HG02588 (cell line): ENCODE data around the gene CCL22.
"Not testable (repeated sequence)": the region's sequence is repeated elsewhere in the genome, so short reads cannot be mapped to it uniquely, and the experiment has no call there.

Experiments
- ATAC-seq: cut with Tn5 transposase; IDR thresholded peaks from one replicate; pipeline ENCODE4 v1.9.1; 2021; ENCODE audit warnings: mild to moderate bottlenecking, moderate library complexity; ENCODE audit not compliant: unreplicated experiment

The CCL22 gene, protein sequence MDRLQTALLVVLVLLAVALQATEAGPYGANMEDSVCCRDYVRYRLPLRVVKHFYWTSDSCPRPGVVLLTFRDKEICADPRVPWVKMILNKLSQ

DNA sequence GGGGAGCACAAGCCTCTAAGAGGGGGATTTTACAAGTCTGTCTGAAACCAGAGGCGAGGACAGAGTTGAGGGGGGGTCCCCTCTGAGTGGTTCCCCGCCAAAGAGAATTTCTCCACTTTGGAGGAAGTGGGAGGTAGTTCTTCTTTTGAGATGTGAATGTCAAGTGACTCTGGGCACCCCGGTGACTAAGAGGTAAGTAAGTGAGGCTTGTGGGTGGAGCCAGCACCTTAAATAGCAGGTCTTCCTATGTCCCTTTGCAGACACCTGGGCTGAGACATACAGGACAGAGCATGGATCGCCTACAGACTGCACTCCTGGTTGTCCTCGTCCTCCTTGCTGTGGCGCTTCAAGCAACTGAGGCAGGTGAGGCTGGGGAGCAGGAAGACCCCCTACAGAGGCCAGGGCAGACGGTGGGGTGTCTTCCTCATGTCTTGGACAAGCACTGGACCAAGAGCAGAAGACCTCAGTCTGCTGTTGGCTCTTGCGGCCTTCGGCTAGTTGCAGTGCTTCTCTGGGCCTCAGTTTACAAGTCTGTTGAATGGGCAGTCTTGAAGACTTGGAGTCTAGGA, at the start of gene CCL22:
Gene CCL22, plus strand, starts transcription at position 257 of the 569 bp plus-strand sequence. Its CDS starts 34 bp downstream, at position 291.
- ATAC-seq: peak; percentile 40

DNA sequence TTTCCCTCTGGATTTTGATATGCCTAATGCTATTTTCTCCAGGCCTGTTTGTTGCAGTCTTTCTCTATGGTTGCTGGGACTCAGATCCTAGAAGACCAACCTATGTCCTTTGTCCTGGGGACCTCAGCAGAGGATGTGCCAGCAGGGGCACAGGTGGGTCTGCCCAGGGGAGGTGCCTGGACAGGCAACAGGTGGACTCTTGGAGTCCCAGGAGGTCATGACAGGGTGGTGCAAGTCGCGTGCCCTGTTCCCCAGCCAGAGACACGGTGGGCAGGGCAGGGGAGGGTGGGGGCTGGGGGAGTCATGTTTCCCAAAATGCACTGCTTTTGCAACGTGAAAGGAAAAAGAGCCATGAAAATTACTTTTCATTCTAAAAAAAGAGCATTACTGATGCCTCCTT, 47.8 kb upstream of the CCL22 start:
- ATAC-seq: no peak

DNA sequence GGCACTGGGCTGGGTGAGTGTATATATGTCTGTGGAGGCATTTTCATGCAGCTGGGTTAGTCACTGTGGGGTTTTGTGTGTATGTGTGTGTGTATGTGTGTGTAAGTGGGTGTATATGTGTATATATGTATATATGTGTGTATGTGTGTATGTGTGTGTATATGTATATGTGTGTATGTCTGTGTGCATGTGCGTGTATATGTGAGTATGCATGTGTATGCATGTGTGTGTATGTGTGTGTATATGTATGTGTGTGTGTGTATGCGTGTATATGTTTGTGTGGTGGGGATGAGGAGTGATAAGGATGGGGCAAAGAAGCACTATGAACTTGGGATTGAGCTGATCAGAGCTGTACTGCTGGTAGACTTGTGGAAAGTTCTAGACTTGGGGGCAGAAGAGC, 45.1 kb upstream of the CCL22 start:
- no peak for ATAC-seq

DNA sequence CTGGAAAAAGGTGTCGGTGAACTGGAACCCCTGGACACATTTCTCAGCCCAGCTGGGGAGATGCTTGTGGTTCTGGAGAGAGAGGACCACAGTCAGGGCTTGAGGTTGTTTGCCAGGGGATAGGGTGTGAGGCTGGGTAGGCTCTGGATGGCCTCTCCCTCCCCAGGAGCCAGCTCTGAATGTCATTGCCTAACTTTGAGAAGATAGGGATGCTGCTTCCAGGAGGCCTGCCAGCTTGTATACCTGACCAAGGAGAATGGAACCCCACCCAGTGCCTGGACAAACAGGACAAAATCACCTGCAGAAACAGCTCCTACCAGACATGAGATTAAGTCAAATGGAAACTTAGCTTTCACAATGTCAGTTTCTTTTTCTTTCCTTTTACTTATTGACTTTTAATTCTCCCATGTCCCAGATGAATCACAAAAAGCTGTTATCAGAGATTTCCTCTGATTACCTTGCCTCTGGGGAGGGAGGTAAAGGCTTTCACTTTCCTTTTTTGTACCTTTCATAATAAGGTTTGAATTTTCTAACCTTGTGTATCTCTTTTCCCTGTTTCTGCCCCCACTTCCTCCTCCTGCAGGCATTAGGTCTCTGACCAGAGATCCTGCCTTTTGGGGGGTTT, 44.3 kb upstream of the CCL22 start:
- ATAC-seq: no peak

DNA sequence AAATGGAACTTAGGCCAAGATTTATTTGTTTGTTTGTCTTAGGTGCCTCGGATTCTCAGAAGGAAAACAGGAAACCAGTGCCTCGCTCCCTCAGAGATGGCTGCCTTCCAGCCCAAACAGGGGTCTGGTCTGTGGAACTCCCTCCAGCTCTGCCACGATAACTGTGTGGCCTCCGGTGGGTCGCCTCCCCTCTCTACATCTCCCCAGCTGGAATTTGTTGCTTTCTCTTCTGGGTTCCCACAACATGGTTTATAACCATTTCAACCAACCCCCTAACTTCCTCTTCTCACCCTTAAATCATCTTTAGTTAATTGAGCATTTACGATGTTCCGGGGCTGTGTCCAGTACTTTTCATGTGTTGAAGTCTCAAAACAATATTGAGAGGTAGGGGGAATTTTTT, 43.2 kb upstream of the CCL22 start:
- ATAC-seq: no peak

DNA sequence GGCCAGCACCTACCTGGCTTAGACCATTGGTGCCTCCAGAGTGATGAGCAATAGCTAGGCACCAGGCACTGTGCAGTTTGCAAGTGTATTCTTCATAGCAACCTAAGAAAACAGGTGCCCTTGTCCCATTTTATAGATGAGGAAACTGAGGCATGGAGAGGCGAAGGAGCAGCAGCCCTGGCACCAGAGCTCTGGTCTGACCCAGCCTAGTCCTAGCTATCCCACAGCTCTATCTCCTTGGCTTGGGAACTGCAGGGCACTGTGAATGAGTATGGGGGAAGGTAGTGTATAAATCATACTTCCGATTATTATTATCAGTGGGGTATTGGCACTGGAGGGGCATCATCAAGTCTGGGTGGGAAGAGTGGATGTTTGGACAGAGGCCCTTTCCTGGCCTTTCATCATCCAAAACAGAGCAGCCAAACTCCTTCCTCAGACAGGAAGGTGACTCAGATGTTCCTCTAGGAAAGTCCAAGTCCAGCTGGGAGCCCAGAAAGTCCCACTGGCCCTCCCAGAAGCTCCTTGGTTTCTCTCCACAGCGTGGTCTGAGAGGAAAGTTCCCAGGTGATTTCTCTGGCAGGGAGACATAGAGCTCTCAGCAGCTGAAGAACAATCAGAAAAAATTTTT, 42.1 kb upstream of the CCL22 start:
- ATAC-seq: no peak

DNA sequence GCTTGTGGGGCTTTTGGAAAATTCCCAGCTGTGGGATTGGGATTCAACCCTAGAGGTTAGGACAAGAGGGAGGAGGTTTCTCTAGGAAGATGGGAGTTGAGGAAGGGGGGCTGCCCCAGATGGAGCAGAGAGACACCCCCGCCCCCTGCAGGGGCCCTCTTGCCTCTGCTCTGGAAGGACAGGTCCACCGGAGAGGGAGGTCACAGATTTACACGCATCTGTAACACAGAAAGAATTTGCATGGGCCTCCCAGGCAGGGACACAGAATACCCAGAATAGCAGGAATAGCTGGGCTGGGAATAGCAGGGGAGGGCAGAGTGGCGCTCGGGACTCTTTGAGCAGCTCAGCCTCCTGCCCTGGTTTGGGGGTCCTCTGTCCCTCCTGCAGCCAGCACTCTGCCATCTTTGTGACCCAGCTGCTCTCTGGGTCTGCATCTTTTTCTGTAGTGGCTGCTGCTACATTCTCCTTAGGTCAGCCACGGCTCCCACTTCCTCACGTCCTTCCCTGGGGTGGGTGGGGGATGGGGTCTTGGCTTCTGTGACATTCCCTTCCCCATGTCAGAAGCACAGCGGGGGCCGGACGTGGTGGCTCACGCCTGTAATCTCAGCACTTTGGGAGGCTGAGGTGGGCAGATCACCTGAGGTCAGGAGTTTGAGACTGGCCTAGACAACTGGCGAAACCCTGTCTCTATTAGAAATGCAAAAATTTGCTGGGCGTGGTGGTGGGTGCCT, 40.2 kb upstream of the CCL22 start:
- ATAC-seq: no peak

DNA sequence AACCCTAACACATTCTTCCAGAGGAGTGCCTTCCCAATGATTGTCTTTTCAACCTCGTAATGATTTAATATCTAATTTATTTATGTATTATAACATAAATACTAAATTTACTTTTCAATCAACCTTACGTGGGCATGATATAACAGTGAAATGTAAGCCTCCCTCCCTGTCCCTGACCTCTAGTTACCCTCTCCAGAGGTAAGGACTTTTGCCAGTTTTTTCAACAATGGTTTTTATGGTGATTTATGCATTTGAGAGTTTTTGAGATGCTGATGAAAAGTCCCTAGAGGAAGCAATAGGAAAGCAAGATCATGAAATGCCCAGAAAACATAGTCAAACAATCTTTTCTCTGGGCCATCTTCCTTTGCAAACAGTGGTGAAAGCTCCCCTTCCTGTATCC, 38.9 kb upstream of the CCL22 start:
- no peak for ATAC-seq

DNA sequence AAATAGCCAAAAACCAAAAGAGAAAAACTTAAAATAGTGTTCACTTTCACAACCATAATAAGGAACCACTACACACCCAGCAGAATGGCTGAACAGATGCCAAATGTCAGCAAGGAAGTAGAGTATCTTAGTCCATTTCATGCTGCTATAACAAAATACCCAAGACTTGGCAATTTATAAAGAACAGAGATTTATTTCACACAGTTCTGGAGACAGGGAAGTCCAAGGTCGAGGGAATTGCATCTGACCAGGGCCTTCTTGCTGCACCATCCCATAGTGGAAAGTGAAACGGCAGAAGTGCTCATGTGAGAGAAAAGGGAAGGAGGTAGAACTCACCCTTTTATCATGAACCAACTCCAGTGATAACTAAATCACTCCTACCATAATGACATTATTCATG, 33.8 kb upstream of the CCL22 start:
- no peak for ATAC-seq

DNA sequence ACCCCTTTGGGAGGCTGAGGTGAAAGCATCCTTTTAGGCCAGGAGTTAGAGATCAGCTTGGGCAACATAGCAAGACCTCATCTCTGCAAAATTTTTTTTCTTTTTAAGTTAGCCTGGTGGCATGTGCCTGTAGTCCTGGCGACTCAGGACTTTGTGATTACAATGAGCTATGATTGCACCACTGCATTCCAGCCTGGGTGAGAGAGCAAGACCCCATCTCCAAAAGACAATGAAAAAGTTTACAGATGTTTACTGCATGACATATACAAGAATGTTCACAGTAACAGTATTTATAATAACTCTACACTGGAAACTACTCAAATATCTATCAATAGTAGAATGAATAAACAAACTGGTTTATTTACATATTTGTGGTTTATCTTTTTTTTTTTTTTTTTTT, 33.1 kb upstream of the CCL22 start:
- no peak for ATAC-seq

DNA sequence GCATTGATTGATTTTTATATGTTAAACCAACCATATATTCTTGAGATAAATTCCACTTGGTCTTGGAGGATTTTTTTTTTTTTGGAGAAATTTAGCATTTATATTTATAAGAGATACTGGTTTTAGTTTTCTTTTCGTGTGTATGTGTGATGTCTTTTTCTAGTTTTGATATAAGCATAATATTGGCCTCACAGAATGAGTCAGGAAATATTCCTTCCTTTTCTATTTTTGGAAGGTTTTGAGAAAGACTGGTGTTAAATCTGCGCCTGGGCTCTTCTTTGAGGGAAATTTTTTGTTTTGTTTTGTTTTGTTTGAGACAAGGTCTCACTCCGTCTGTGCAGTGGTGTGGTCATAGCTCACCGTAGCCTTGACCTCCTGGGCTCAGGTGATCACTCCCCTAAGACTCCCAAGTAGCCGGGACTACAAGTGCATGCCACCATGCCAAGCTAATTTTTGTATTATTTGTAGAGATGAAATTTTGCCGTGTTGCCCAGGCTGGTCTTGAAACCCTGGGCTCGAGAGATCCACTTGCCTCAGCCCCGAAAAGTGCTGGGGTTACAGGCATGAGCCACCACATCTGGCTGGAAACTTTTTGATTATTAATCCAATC, 28.8 kb upstream of the CCL22 start:
- ATAC-seq: no peak

DNA sequence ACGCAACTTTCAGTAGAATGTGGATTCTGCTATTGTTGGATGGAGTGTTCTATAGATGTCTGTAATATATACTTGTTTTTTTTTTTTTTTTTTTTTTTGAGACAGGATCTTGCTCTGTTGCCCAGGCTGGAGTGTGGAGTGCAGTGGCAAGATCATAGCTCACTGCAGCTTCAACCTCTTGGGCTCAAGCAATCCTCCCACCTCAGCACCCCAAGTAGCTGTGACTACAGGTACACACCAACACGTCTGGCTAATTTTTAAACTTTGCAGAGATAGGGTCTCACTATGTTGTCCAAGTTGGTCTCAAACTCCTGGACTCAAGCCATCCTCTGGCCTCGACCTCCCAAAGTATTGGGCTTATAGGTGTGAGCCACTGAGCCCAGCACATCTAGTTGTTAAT, 27.2 kb upstream of the CCL22 start:
- no peak for ATAC-seq

DNA sequence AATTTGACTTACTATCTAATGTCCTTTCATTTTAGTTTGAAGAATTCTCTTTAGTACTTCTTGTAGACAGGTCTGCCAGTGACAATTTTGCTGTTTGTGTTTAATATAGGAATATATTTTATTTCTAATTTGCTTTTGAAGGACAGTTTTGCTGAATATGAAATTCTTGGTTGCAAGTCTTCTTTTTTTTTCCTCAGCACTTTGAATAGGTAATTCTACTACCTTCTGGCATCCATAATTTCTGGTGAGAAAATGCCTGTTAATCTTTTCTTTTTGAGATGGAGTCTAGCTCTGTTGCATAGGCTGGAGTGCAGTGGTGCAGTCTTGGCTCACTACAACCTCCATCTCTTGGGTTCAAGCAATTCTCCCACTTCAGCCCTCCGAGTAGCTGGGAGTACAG, 25.2 kb upstream of the CCL22 start:
- no peak for ATAC-seq

DNA sequence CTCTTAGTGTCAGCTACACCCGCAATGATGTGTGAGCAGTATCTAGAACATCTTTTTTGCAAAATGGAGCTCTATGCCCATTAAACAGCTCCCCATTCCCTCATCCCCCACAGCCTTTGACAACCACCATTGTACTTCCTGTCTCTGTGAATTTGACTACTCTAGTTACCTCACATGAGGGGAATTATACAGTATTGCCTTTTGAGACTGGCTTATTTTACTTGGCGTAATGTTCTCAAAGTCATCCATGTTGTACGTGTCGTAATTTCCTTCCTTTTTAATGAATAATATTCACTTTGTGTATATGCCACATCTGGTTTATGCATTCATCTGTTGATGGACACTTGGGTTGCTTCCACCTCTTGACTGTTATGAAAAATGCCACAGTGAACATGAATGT, 23.2 kb upstream of the CCL22 start:
- no peak for ATAC-seq

DNA sequence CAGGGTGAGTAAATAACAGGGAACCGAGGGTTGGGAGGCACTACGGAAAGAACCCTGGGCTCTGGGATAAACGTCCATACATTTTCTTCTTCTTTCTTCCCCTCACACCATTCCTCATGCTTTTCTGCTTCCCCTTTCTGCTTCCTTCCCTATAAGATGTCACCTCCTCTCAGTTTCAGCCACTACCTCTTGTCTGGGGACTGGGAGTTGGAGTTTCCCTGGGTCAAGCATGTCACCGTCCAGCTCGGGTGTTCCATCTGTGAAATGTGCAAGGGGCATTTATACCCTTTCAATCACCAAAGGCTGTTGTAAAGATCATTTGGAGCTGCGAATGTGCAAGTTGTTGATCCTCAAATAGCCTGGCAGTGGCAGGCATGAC, 17.5 kb upstream of the CCL22 start:
- ATAC-seq: no peak

DNA sequence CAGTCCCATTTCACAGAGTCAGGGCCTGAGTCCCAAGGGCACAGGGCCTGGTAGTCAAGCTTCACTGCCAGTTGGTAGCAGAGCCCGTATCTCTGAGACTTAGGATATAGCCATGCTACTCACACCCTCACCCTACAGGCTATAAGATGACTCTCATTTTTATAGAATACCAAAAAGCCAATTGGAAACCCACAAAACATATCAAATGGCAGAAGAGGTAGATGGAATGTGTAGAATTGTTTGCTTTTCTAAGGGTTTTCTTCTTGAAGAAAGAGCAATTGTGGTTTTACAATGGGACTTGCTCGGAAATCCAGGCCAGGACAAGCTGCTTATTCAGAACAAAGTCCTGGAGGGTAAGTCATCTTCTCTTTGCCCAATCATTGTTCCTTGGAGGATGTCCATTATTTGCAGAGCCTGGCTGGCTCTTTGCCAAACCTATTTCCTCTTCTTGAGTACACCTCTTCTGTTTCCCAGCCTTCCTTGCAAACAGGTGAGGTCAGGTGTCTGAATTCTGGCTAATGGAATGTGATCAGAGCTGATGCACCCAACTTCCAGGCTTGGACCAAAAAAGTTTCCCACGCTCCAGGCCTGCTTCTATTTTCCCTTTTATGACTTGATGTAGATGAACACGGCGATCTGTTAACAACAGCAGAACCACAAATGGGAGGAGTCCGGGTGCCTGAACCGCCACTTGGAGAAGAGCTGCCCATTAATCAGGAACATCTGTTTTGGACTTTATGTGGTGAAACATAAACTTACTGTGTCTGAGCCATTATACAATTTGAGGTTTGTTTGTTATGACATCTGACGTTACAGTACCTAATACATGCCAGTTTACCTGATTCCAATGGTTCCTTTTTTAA, 16.9 kb upstream of the CCL22 start:
- no peak for ATAC-seq

DNA sequence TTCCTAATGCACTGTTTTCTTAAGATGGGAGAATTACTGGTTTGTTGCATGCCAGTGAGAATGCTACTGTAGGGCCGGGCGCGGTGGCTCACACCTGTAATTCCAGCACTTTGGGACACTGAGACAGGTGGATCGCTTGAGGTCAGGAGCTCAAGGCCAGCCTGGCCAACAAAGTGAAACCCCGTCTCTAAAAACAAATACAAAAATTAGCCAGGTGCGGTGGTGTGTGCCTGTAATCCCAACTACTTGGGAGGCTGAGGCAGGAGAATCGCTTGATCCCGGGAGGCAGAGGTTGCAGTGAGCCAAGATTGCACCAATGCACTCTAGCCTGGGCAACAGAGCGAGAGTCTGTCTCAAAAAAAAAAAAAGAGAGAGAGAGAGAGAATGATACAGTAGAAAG, 16.0 kb upstream of the CCL22 start:
- not testable (repeated sequence) for ATAC-seq

DNA sequence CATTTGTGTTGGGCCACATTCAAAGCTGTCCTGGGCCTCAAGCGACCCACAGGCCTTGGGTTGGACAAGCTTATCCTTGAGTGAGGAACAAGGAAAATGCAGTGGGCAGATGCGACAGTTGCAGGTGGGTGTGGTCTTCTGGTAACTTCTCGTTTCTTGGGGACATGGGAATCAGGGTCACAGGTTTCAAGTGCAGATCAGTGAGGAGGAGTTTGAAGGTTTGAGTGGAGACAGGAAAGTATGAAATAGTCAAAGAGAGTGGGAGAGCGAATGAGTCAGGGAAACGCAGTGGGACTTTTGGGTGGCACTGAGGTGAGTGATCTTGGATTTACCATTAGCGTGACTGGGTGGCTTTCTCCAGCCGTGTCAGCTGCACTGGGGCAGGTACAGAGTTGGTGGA, 15.4 kb upstream of the CCL22 start:
- no peak for ATAC-seq

DNA sequence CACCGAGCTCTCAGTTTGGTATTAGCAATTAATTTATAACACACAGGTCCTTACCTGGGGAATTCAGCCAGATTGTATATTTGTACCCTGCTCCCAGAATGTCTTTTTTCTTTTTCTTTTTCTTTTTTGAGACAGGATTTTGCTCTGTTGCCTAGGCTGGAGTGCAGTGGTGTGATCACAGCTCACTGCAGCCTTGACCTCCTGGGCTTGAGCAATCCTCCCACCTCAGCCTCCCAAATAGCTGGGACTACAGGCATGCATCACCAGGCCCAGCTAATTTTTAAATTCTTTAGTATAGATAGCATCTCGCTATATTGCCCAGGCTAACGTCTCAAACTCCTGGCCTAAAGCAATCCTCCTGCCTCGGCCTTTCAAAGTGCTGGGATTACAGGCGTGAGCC, 14.5 kb upstream of the CCL22 start:
- ATAC-seq: not testable (repeated sequence)

DNA sequence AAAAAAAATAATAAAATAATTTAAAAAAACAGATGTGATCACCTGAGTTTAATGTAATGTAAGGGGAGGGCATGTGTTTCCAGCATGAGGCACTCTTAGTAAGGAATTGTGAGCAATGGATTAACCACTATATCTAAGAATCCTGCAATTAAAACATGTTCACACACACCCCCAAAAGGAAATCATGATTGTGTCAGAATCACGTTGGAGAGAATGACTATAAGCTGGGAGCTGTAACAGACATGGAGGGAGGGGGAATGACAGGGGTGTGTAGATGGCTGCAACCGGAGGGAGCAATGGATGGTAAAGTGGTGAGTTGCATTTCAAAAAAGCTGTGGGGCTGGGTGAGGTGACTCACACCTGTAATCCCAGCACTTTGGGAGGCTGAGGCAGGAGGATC, 13.6 kb upstream of the CCL22 start:
- ATAC-seq: no peak
